ENCODE measurements around the gene TBCD. TPM values are rescaled to one million over a fixed set of nuclear protein-coding genes. Genes with fewer than 3 reads are reported as not detected.
A peak's percentile ranks its signal among the peaks of the same experiment; 100 is the strongest.
"Not testable (repeated sequence)": the region's sequence is repeated elsewhere in the genome, so short reads cannot be mapped to it uniquely, and the experiment has no call there.

Gene TBCD
- total RNA-seq, 1 donor from 2014 or later: 122 TPM

DNA sequence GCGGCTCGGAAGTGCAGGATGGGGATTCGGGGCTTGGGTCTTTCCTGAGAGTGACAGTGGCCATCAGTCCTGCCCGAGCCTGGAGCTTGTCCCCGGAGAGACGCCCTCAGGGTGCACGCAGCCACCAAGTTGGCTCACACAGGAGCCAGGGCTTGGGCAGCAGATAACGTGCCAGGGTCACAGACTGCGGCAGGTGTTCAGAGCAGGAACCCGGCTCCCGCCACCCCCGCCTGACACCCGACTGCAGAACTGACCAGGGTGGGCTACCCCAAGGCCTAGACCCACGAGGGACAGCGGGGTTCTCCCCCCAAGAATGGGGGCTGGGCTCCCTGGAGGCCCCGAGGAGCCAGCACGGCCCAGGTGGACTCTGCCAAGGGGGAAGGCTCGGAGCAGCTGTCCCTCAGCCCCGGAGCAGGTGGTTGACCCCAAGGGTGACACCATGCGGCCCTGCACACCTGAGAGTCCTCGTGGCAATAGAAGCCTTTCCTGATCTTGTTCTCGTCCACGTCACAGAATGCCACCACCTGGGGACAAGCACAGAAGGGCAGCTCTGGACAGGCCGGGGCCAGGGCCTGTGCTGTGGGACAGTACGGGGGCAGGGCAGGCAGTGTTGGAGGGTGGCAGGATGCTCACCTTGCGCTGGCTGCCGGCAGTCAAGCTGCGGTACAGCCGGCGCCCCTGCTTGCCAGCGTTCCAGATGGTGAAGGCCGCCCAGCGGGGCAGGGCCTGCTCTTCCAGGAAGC lies 205.0 kb downstream of the TBCD start:
- DNase-seq: no peak
- Mint-ChIP-seq H3K36me3 (ENCODE audit: low read depth) (peaks cover 45% of the 10 kb centered on the region), H3K4me1 (no peaks in the 10 kb centered on the region), H3K9me3 (peaks cover 15% of the 10 kb centered on the region), H3K27me3 (no peaks in the 10 kb centered on the region), H3K4me3 (no peak overlapping the region), H3K27ac (no peak overlapping the region)
- intact Hi-C loops (cut with micrococcal nuclease): no loop called here

DNA sequence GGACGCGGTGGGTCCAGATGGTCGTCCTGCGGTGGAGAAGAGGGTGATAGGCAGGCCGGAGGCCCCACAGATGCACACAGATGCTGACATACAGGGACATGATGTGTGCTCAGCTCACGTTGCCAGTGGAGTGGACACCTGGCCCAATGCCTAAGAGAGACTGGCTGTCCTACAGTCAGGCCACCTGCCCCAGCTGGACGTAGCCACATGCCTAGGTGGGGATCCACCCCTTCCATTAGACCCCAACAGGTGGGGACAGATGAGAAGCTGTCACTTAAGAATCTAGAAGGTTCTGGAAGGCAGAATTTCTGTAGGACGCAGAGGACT lies 205.6 kb downstream of the TBCD start:
- no peak overlapping the region for H3K4me3 Mint-ChIP-seq
- no peak overlapping the region for H3K27ac Mint-ChIP-seq
- H3K27me3 Mint-ChIP-seq: no peaks in the 10 kb centered on the region

DNA sequence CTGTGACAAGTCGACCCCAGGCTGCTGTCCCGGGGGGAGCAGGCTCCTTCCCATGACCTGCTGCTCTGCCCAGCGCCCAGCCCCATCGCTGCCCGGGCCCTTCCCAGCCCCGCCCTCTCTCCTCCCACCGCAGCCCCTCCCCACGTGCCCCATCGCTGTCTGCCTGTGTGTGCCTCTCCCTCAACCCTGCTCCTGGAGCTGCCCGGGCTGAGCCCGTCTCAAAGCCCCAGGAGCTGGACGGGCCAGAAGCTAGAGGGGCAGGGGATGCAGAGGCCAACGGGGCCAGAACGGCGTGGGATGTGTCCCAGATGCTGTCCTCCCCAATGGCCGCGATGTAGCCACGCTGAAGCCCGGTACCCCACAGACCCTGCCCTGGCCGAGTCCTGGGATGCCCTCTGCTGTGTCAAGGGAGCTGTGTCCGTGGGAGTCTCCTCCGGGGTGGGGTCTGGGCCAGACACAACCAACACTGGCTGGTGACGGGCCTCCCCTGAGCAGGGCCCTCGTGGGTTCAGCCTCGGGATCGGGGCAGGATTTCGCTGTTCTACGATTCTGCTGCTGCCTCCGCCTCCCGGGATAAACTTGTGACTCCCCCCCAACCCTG lies 206.2 kb downstream of the TBCD start:
- peaks cover 34% of the 10 kb centered on the region for H3K36me3 Mint-ChIP-seq (ENCODE audit: low read depth)
- no peak overlapping the region for H3K4me3 Mint-ChIP-seq
- H3K4me1 Mint-ChIP-seq: peaks cover 2% of the 10 kb centered on the region
- no peak overlapping the region for H3K27ac Mint-ChIP-seq
- intact Hi-C loops (cut with micrococcal nuclease): no loop called here
- no peak for DNase-seq
- H3K27me3 Mint-ChIP-seq: no peaks in the 10 kb centered on the region
- H3K9me3 Mint-ChIP-seq: peaks cover 12% of the 10 kb centered on the region

More for the DNA sequence above, 205.6 kb downstream of the TBCD start:
- peaks cover 40% of the 10 kb centered on the region for H3K36me3 Mint-ChIP-seq (ENCODE audit: low read depth)
- peaks cover 1% of the 10 kb centered on the region for H3K4me1 Mint-ChIP-seq
- H3K9me3 Mint-ChIP-seq: peaks cover 15% of the 10 kb centered on the region
- intact Hi-C loops (cut with micrococcal nuclease): no loop called here
- no peak for DNase-seq

DNA sequence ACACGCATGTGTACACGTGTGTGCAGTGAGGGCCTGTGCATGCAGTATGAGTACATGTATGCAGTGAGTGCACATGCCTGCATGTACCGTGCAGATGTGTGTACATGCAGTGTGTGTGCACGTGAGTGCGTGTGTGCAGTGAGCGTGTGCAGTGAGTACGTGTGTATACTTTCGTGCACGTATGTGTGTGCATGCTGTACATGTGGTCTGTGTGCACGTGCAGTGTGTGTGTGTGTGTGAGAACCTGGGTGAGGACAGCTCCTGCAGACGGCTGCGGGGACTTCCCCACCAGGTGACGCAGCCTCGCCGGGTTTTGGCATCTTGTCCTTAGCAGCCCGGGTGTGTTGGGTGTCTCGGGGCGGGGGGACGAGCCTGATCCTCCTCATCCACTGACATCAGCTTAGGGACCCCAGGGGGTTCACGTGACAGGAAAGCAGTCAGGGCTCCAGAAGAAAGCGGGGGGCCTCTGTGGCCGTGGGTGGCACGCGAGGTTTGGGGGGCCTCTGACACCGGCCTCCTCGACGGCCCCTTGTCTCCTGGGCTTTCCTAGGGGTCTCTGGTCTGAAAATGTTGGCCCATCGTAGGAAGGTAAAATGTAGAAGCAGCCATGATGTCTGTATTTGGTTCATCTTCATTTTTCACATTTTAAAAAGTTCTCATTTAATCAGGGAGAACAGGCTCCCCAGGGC lies 207.5 kb downstream of the TBCD start:
- no peak for DNase-seq
- peaks cover 26% of the 10 kb centered on the region for H3K36me3 Mint-ChIP-seq (ENCODE audit: low read depth)
- H3K9me3 Mint-ChIP-seq: peaks cover 9% of the 10 kb centered on the region
- intact Hi-C loops (cut with micrococcal nuclease): no loop called here
- H3K27ac Mint-ChIP-seq: no peak overlapping the region
- H3K4me3 Mint-ChIP-seq: no peak overlapping the region
- H3K4me1 Mint-ChIP-seq: peaks cover 8% of the 10 kb centered on the region
- no peaks in the 10 kb centered on the region for H3K27me3 Mint-ChIP-seq

- peaks cover 21% of the 10 kb centered on the region for H3K36me3 Mint-ChIP-seq (ENCODE audit: low read depth)
- intact Hi-C loops (cut with micrococcal nuclease): no loop called here
These were observed 208.1 kb downstream of the TBCD start for GRCh38 chr17:82959990-82960418.

GRCh38 chr17:82960419-82961271 lies 208.8 kb downstream of the TBCD start:
- Mint-ChIP-seq H3K27ac (no peak overlapping the region), H3K4me1 (peaks cover 8% of the 10 kb centered on the region), H3K4me3 (no peak overlapping the region), H3K36me3 (ENCODE audit: low read depth) (peaks cover 14% of the 10 kb centered on the region), H3K9me3 (no peaks in the 10 kb centered on the region), H3K27me3 (no peaks in the 10 kb centered on the region)
- no peak for DNase-seq
- intact Hi-C loops (cut with micrococcal nuclease): no loop called here

More at GRCh38 chr17:82959990-82960418, 208.1 kb downstream of the TBCD start:
- no peaks in the 10 kb centered on the region for H3K27me3 Mint-ChIP-seq
- no peak overlapping the region for H3K4me3 Mint-ChIP-seq
- no peak overlapping the region for H3K27ac Mint-ChIP-seq
- peaks cover 8% of the 10 kb centered on the region for H3K4me1 Mint-ChIP-seq
- DNase-seq: no peak
- peaks cover 6% of the 10 kb centered on the region for H3K9me3 Mint-ChIP-seq

DNA sequence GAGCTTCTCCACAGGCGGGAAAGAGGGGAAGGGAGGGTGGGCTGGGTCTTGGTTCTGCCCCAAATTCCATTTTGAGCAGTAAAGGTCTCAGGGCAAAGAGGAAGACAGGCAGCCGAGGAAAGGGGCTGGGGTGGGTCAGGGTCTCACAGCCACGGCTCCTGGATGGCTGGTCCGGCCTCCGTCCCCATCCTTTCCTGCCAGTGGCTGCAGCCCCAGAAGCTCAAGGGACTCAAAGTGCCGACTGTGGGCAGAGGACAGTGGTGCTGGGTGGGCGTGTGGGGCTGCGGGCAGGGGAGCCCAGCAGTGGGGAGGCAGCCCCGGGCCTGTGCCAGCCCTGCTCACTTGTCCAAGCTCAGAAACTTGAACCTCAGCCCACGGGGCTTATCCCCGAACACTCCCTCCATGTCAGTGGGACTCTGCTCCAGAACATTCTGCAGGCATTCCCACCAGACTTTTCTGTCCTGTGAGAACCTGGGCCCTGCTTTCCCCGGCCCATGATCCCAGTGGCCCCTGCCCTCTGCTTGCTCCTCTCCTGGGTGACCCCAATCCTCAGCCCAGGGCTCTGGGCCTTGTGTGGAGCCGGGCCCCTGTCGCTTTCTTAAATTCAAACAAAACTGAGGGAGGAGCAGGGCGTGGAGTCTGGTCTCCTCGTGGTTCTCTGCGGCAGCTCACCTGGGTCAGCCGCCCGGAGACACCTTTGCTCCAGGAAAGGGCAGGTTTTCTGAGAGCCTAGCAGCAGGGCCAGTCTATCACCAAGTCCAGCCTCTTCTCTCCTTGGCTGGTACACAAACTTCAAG lies 209.7 kb downstream of the TBCD start:
- Mint-ChIP-seq H3K27ac (no peak overlapping the region), H3K36me3 (ENCODE audit: low read depth) (peaks cover 10% of the 10 kb centered on the region), H3K4me3 (no peak overlapping the region), H3K27me3 (no peaks in the 10 kb centered on the region), H3K4me1 (peaks cover 8% of the 10 kb centered on the region), H3K9me3 (no peaks in the 10 kb centered on the region)
- DNase-seq: no peak
- intact Hi-C loops (cut with micrococcal nuclease): no loop called here

- no peak for DNase-seq
- H3K27ac Mint-ChIP-seq: no peak overlapping the region
These were observed 210.4 kb downstream of the TBCD start for GRCh38 chr17:82962163-82962720.

DNA sequence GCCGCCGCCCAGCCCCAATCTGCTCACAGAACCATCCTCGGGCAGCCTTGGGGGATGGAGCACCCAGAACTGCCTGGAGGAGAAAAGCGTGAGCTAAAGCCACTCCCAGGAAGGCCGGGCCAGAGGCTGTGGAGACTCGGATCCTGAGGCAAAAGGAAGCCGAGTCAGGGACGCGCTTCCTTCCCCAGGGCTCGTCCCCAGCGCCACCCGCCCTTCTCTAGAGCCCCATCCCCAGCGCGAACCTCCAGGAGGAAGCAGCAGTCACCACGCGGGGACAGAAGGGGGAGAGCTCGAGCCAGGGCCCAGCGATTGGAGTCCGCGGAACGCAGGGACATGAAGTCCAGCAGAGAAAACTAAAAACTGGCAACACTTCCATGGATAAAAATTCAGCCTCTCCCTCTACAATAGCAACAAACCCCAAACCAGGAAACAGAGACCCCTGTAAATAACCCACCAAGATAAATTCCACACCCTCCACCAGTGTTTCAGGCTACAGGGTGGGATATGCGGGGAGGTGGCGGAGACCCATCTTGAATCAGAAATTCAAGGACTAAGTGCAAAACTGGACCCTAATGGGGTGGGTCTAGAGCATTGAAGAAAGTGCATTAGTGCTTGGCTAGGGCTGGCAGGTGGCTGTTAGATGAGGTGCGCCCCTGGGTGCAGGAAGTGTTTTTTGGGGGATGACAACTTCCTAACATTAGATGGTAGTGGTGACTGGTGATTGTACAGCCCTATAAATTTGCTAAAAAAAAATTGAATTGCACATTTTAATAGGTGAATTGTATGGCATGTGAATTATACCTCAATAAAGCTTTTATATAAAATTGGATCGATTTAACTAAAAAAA lies 211.5 kb downstream of the TBCD start:
- Mint-ChIP-seq H3K27me3 (no peaks in the 10 kb centered on the region), H3K36me3 (ENCODE audit: low read depth) (peaks cover 10% of the 10 kb centered on the region), H3K9me3 (no peaks in the 10 kb centered on the region), H3K4me1 (peaks cover 8% of the 10 kb centered on the region), H3K4me3 (peak overlapping the region; percentile 35), H3K27ac (no peak overlapping the region)
- peak; percentile 86 for DNase-seq
- intact Hi-C loops (cut with micrococcal nuclease): no loop called here

More at GRCh38 chr17:82962163-82962720, 210.4 kb downstream of the TBCD start:
- Mint-ChIP-seq H3K9me3 (no peaks in the 10 kb centered on the region), H3K4me3 (no peak overlapping the region), H3K4me1 (peaks cover 8% of the 10 kb centered on the region), H3K27me3 (no peaks in the 10 kb centered on the region), H3K36me3 (ENCODE audit: low read depth) (peaks cover 10% of the 10 kb centered on the region)
- intact Hi-C loops (cut with micrococcal nuclease): no loop called here

- H3K27ac Mint-ChIP-seq; H3K4me1 Mint-ChIP-seq; intact Hi-C loops (cut with micrococcal nuclease); H3K4me3 Mint-ChIP-seq; H3K27me3 Mint-ChIP-seq; H3K9me3 Mint-ChIP-seq; H3K36me3 Mint-ChIP-seq (ENCODE audit: low read depth); DNase-seq: not testable (repeated sequence)
These were observed 212.6 kb downstream of the TBCD start for GRCh38 chr17:82964451-82964850.

GRCh38 chr17:82964851-82965341 lies 213.0 kb downstream of the TBCD start:
- DNase-seq: no peak

GRCh38 chr17:82965371-82965770 lies 213.5 kb downstream of the TBCD start:
- no peaks in the 10 kb centered on the region for H3K27me3 Mint-ChIP-seq
- no peak overlapping the region for H3K4me3 Mint-ChIP-seq
- no peaks in the 10 kb centered on the region for H3K9me3 Mint-ChIP-seq
- H3K4me1 Mint-ChIP-seq: peaks cover 8% of the 10 kb centered on the region
- intact Hi-C loops (cut with micrococcal nuclease): no loop called here
- DNase-seq: no peak
- no peaks in the 10 kb centered on the region for H3K36me3 Mint-ChIP-seq (ENCODE audit: low read depth)
- H3K27ac Mint-ChIP-seq: no peak overlapping the region

More at GRCh38 chr17:82964851-82965341, 213.0 kb downstream of the TBCD start:
- Mint-ChIP-seq H3K9me3 (no peaks in the 10 kb centered on the region), H3K36me3 (ENCODE audit: low read depth) (peaks cover under 1% of the 10 kb centered on the region), H3K4me1 (peaks cover 8% of the 10 kb centered on the region), H3K27ac (no peak overlapping the region), H3K4me3 (no peak overlapping the region), H3K27me3 (no peaks in the 10 kb centered on the region)
- intact Hi-C loops (cut with micrococcal nuclease): no loop called here
